Testis (tissue), 3 donors: ENCODE measurements around the gene FOXN1. TPM values are rescaled to one million over a fixed set of nuclear protein-coding genes. Genes with fewer than 3 reads are reported as not detected.
A peak's percentile ranks its signal among the peaks of the same experiment; 100 is the strongest.

Source experiments
- DNase-seq: peaks from one replicate; pipeline ENCODE4 v3.0.0-alpha.2; 2019
- H3K27ac ChIP-seq, 2 donors: fragments of 200-600 bp; sonication (generic); one replicate each; pipeline ENCODE4 v1.5.1; 2019
- H3K27me3 ChIP-seq: fragments of 200-600 bp; sonication (generic); one replicate; pipeline ENCODE4 v1.5.1; 2019
- H3K36me3 ChIP-seq: fragments of 200-600 bp; sonication (generic); one replicate; pipeline ENCODE4 v1.5.1; 2017; ENCODE audit warnings: low read depth; ENCODE audit errors: missing control alignments
- H3K4me1 ChIP-seq: fragments of 200-600 bp; sonication (generic); one replicate; pipeline ENCODE4 v1.5.1; 2019
- H3K4me3 ChIP-seq, 2 donors: fragments of 200-600 bp; sonication (generic); one replicate each; pipeline ENCODE4 v1.5.1; 2017 to 2019
- H3K9me3 ChIP-seq: fragments of 200-600 bp; sonication (generic); one replicate; pipeline ENCODE4 v1.5.1; 2017
- CTCF ChIP-seq, 3 experiments: fragments of 450-650 bp in 2 of 3; fragments of 200-600 bp in 1 of 3; sonication (generic) in 1 of 3; IDR thresholded peaks; one replicate each; pipeline ENCODE4 v1.5.1; 2016 to 2019; ENCODE audit warnings: antibody characterized with exemption in 3 of 3, mild to moderate bottlenecking in 2 of 3, moderate library complexity in 1 of 3
- POLR2A ChIP-seq: fragments of 450-650 bp; IDR thresholded peaks from one replicate; pipeline ENCODE4 v1.6.1; 2017; ENCODE audit warnings: antibody characterized with exemption, mild to moderate bottlenecking, moderate library complexity
- WGBS, 2 donors: methylation state at CpG; one replicate each; pipeline ENCODE4 v1.1.5; 2018; 5-methylcytosine and 5-hydroxymethylcytosine counted together
- intact Hi-C: fragments of 100-400 bp; cut with DNase I; formaldehyde crosslinking; loops from one replicate; pipeline ENCODE4 v1.15.1; 2023; ENCODE audit warnings: low total_unique reads
- polyA plus RNA-seq: library from polyadenylated mRNA; stranded (reverse); fragments of 350-450 nt; fragmentation: Illumina TruSeq; extraction: RNeasy Lipid Tissue Mini Kit (QIAGEN cat#74804); gene quantifications from one replicate; pipeline ENCODE4 v1.2.3, GENCODE V29; 2014; ENCODE audit warnings: low read depth, low replicate concordance; ENCODE audit not compliant: insufficient read depth
- total RNA-seq, 2 donors: library from RNA; depleted of rRNA; stranded (reverse); fragments of >200 nt; gene quantifications; one replicate each; pipeline ENCODE4 v1.2.3, GENCODE V29; 2016

The FOXN1 gene
- total and polyA plus RNA-seq, 3 donors from 2014 or later, result 0.24 to 0.69 (median 0.50) TPM

GRCh38 chr17:28545787-28546415, 39.8 kb downstream of the FOXN1 start:
- H3K36me3 ChIP-seq, result no peaks in the 10 kb centered on the region
- no peak for DNase-seq
- TF ChIP-seq POLR2A, result no peak
- TF ChIP-seq CTCF (IDR thresholded peaks at IDR 0.05), result no peak
- H3K27me3 ChIP-seq, result no peaks in the 10 kb centered on the region
- no peak overlapping the region for H3K4me3 ChIP-seq
- intact Hi-C loops, result no loop called here
- H3K27ac ChIP-seq, result no peak overlapping the region
- 81 to 84% methylated on average over 5 to 6 of the region's 6 CpGs for WGBS, 2 donors
- H3K9me3 ChIP-seq, result no peaks in the 10 kb centered on the region
- peaks cover 10% of the 10 kb centered on the region for H3K4me1 ChIP-seq

- Histone ChIP-seq H3K27ac (no peak overlapping the region), H3K4me3 (no peak overlapping the region), H3K9me3 (no peaks in the 10 kb centered on the region), H3K36me3 (no peaks in the 10 kb centered on the region), H3K4me1 (peaks cover 12% of the 10 kb centered on the region), H3K27me3 (no peaks in the 10 kb centered on the region)
- TF ChIP-seq CTCF (IDR thresholded peaks at IDR 0.05) (no peak), POLR2A (no peak)
- WGBS, 2 donors, result 89 to 96% methylated on average over 4 to 14 of the region's 14 CpGs
- DNase-seq, result no peak
- intact Hi-C loops, result no loop called here
Observed at GRCh38 chr17:28547096-28547622, 41.0 kb downstream of the FOXN1 start.

- intact Hi-C loops, result no loop called here
- H3K9me3 ChIP-seq, result no peaks in the 10 kb centered on the region
- 68 to 84% methylated on average over 24 to 26 of the region's 26 CpGs for WGBS, 2 donors
- no peaks in the 10 kb centered on the region for H3K36me3 ChIP-seq
- H3K4me3 ChIP-seq, result no peak overlapping the region
- peaks cover 15% of the 10 kb centered on the region for H3K4me1 ChIP-seq
- TF ChIP-seq POLR2A (no peak), CTCF (IDR thresholded peaks at IDR 0.05) (peak; percentile 80 to 85 (median 84))
- DNase-seq, result peak; percentile 82
- no peak overlapping the region for H3K27ac ChIP-seq
- no peaks in the 10 kb centered on the region for H3K27me3 ChIP-seq
Observed at GRCh38 chr17:28547623-28548416, 41.7 kb downstream of the FOXN1 start.

GRCh38 chr17:28548417-28549130, 42.4 kb downstream of the FOXN1 start:
- no peaks in the 10 kb centered on the region for H3K27me3 ChIP-seq
- WGBS, 2 donors, result 88 to 92% methylated on average over 5 to 6 of the region's 6 CpGs
- no peak overlapping the region for H3K27ac ChIP-seq
- no peaks in the 10 kb centered on the region for H3K36me3 ChIP-seq
- intact Hi-C loops, result no loop called here
- DNase-seq, result no peak
- peaks cover 17% of the 10 kb centered on the region for H3K4me1 ChIP-seq
- H3K4me3 ChIP-seq, result no peak overlapping the region
- TF ChIP-seq POLR2A (no peak), CTCF (IDR thresholded peaks at IDR 0.05) (no peak)
- no peaks in the 10 kb centered on the region for H3K9me3 ChIP-seq
